Ishikawa (cell line): ENCODE data around the gene POLD3.

ENCODE experiments used
- EP300 ChIP-seq: IDR thresholded peaks from 2 replicates; pipeline ENCODE4 v1.6.1; 2012; ENCODE audit warnings: borderline replicate concordance
- FOXM1 ChIP-seq: IDR thresholded peaks from 2 replicates; pipeline ENCODE4 v1.6.1; 2012; ENCODE audit warnings: low read depth, borderline replicate concordance
- TCF12 ChIP-seq: IDR thresholded peaks from 2 replicates; pipeline ENCODE4 v1.6.1; 2012; ENCODE audit warnings: low read depth
- TEAD4 ChIP-seq: IDR thresholded peaks from 2 replicates; pipeline ENCODE4 v1.6.1; 2012
- ZBTB7A ChIP-seq: IDR thresholded peaks from 2 replicates; pipeline ENCODE4 v1.6.1; 2012; ENCODE audit warnings: low read depth
- TF ChIP-seq, protein P1 (sequence below): IDR thresholded peaks from 2 replicates; pipeline ENCODE4 v1.6.1; 2012

DNA sequence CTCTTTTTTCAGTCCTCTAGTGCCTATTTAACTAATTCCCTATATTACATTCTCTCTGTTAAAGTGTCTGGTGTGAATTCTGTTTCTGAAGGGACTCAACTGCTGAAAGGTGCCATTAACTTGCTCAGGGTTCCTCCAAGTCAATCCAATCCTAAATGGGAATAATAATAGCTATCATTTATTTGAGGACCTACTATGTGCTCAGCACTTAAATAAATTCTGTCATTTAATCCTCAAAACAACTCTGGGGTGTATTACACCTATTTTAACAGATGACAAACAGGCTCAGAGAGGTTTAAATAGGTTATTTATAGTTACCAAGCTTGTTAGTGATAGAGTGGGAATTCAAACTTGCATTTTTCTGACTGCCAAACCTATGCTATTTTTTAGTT is 40.6 kb upstream of the POLD3 start:
- TF ChIP-seq TEAD4: no peak
- TF ChIP-seq TCF12: no peak
- TF ChIP-seq, protein P1, sequence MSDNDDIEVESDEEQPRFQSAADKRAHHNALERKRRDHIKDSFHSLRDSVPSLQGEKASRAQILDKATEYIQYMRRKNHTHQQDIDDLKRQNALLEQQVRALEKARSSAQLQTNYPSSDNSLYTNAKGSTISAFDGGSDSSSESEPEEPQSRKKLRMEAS: no peak
- no peak for TF ChIP-seq EP300
- TF ChIP-seq FOXM1: no peak
- no peak for TF ChIP-seq ZBTB7A
